ENCODE data around the gene NUP43.
"Not testable (repeated sequence)": the region's sequence is repeated elsewhere in the genome, so short reads cannot be mapped to it uniquely, and the experiment has no call there.

The NUP43 gene

GRCh38 chr6:149746147-149746946, at the start of gene NUP43:
Gene NUP43 (minus strand): TSS chr6:149746529. CDS start chr6:149746495, 34 bp downstream.
- peak; percentile 92 to 93 for DNase-seq (ENCODE audit: low read depth in 2 of 2)

GRCh38 chr6:149783551-149783950, 37.2 kb upstream of the NUP43 start:
- DNase-seq (ENCODE audit: low read depth in 2 of 2): no peak

GRCh38 chr6:149782337-149782736, 36.0 kb upstream of the NUP43 start:
- no peak for DNase-seq (ENCODE audit: low read depth in 2 of 2)

GRCh38 chr6:149781715-149782114, 35.4 kb upstream of the NUP43 start:
- no peak for DNase-seq (ENCODE audit: low read depth in 2 of 2)

GRCh38 chr6:149779644-149779963, 33.3 kb upstream of the NUP43 start:
- no peak for DNase-seq (ENCODE audit: low read depth in 2 of 2)

- DNase-seq (ENCODE audit: low read depth in 2 of 2): no peak
Measured at GRCh38 chr6:149777624-149778023, 31.3 kb upstream of the NUP43 start.

- DNase-seq (ENCODE audit: low read depth in 2 of 2): no peak
Measured at GRCh38 chr6:149771925-149772324, 25.6 kb upstream of the NUP43 start.

GRCh38 chr6:149771185-149771584, 24.9 kb upstream of the NUP43 start:
- no peak for DNase-seq (ENCODE audit: low read depth in 2 of 2)

- DNase-seq (ENCODE audit: low read depth in 2 of 2): no peak
Measured at GRCh38 chr6:149769676-149770075, 23.3 kb upstream of the NUP43 start.

- no peak for DNase-seq (ENCODE audit: low read depth in 2 of 2)
Measured at GRCh38 chr6:149766156-149766769, 19.9 kb upstream of the NUP43 start.

- DNase-seq (ENCODE audit: low read depth in 2 of 2): no peak
Measured at GRCh38 chr6:149763866-149764265, 17.5 kb upstream of the NUP43 start.

- DNase-seq (ENCODE audit: low read depth in 2 of 2): no peak
Measured at GRCh38 chr6:149761438-149761837, 15.1 kb upstream of the NUP43 start.

GRCh38 chr6:149756261-149756636, 9.9 kb upstream of the NUP43 start:
- no peak for DNase-seq (ENCODE audit: low read depth in 2 of 2)

- DNase-seq (ENCODE audit: low read depth in 2 of 2): no peak
Measured at GRCh38 chr6:149755300-149756260, 9.3 kb upstream of the NUP43 start.

- no peak for DNase-seq (ENCODE audit: low read depth in 2 of 2)
Measured at GRCh38 chr6:149754548-149754947, 8.2 kb upstream of the NUP43 start.

GRCh38 chr6:149753374-149753637, 7.0 kb upstream of the NUP43 start:
- not testable (repeated sequence) for DNase-seq (ENCODE audit: low read depth in 2 of 2)

- DNase-seq (ENCODE audit: low read depth in 2 of 2): no peak
Measured at GRCh38 chr6:149752600-149753373, 6.5 kb upstream of the NUP43 start.

GRCh38 chr6:149751920-149752319, 5.6 kb upstream of the NUP43 start:
- not testable (repeated sequence) for DNase-seq (ENCODE audit: low read depth in 2 of 2)

- DNase-seq (ENCODE audit: low read depth in 2 of 2): no peak
Measured at GRCh38 chr6:149751239-149751638, 4.9 kb upstream of the NUP43 start.

GRCh38 chr6:149750136-149750609, 3.8 kb upstream of the NUP43 start:
- no peak for DNase-seq (ENCODE audit: low read depth in 2 of 2)

- peak; percentile 72 to 79 for DNase-seq (ENCODE audit: low read depth in 2 of 2)
Measured at GRCh38 chr6:149749594-149750135, 3.3 kb upstream of the NUP43 start, which contains the start of gene PCMT1. Gene PCMT1 (plus strand): TSS chr6:149749741. CDS start chr6:149749902, 161 bp downstream.
